ENCODE results near the gene GOLGA6C.
"Not testable (repeated sequence)": the region's sequence is repeated elsewhere in the genome, so short reads cannot be mapped to it uniquely, and the experiment has no call there.

GOLGA6C gene, protein sequence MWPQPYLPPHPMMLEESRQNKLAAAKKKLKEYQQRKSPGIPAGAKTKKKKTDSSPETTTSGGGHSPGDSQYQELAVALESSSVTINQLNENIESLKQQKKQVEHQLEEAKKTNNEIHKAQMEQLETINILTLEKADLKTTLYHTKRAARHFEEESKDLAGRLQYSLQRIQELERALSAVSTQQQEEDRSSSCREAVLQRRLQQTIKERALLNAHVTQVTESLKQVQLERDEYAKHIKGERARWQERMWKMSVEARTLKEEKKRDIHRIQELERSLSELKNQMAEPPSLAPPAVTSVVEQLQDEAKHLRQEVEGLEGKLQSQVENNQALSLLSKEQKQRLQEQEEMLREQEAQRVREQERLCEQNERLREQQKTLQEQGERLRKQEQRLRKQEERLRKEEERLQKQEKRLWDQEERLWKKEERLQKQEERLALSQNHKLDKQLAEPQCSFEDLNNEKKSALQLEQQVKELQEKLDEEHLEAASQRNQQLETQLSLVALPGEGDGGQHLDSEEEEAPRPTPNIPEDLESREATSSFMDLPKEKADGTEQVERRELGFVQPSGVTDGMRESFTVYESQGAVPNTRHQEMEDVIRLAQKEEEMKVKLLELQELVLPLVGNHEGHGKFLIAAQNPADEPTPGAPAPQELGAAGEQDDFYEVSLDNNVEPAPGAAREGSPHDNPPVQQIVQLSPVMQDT

GRCh38 chr15:75258034-75258433 lies at the start of gene GOLGA6C:
Gene GOLGA6C (plus strand): TSS chr15:75258334. CDS start chr15:75258599, 265 bp downstream.
- not testable (repeated sequence) for H3K27me3 ChIP-seq (ENCODE audit: control insufficient read depth, insufficient read depth, low read length); H3K9me3 ChIP-seq (ENCODE audit: control insufficient read depth, low read depth, low read length); H3K4me1 ChIP-seq (ENCODE audit: control insufficient read depth, low read depth, low read length); H3K4me3 ChIP-seq (ENCODE audit: low read length); H3K36me3 ChIP-seq (ENCODE audit: control insufficient read depth, low read depth, low read length); H3K27ac ChIP-seq (ENCODE audit: low read length); H3K9ac ChIP-seq (ENCODE audit: low read length)

DNA sequence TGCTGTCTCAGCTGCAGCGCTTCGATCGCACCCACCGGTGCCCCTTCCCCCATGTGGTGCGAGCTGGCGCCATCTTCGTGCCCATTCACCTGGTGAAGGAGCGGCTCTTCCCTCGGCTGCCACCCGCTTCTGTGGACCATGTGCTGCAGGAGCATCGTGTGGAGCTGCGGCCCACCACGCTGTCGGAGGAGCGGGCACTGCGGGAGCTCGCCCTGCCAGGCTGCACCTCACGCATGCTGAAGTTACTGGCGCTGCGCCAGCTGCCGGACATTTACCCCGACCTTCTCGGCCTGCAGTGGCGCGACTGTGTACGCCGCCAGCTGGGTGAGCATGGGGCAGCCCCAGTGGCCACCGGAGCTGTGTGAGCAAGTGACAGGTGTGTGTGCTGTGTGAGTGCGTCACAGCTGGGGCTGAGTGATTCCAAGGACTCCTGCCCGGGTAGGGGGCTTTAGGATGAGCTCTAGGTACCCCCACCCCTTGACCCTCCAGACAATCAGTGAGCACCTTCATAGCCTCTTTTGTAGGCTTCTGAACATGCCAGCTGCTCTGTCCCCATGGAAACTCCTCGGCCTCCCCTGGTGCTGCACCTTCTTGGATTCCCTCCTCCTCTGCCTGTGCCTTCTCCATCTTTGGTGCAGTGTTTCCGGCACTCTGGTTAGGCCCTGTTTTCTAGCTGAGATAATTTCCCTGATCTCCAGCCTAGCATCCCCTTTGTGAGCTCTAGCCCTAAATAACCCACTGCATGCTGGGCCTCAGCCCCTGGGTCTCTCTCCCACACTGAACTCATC lies 49.4 kb upstream of the GOLGA6C start:
- Histone ChIP-seq H3K27ac (ENCODE audit: low read length) (no peak overlapping the region), H3K36me3 (ENCODE audit: control insufficient read depth, low read depth, low read length) (peaks cover 58% of the 10 kb centered on the region), H3K9ac (ENCODE audit: low read length) (no peak overlapping the region), H3K27me3 (ENCODE audit: control insufficient read depth, insufficient read depth, low read length) (peaks cover 2% of the 10 kb centered on the region), H3K9me3 (ENCODE audit: control insufficient read depth, low read depth, low read length) (no peaks in the 10 kb centered on the region), H3K4me3 (ENCODE audit: low read length) (no peak overlapping the region), H3K4me1 (ENCODE audit: control insufficient read depth, low read depth, low read length) (no peaks in the 10 kb centered on the region)

- Histone ChIP-seq H3K36me3 (ENCODE audit: control insufficient read depth, low read depth, low read length) (peaks cover 58% of the 10 kb centered on the region), H3K9me3 (ENCODE audit: control insufficient read depth, low read depth, low read length) (no peaks in the 10 kb centered on the region), H3K27me3 (ENCODE audit: control insufficient read depth, insufficient read depth, low read length) (no peaks in the 10 kb centered on the region), H3K9ac (ENCODE audit: low read length) (no peak overlapping the region), H3K4me1 (ENCODE audit: control insufficient read depth, low read depth, low read length) (no peaks in the 10 kb centered on the region), H3K4me3 (ENCODE audit: low read length) (no peak overlapping the region), H3K27ac (ENCODE audit: low read length) (no peak overlapping the region)
Measured at GRCh38 chr15:75209289-75209676, 48.9 kb upstream of the GOLGA6C start.

GRCh38 chr15:75210811-75211230 lies 47.3 kb upstream of the GOLGA6C start:
- H3K9ac ChIP-seq (ENCODE audit: low read length), result no peak overlapping the region
- H3K36me3 ChIP-seq (ENCODE audit: control insufficient read depth, low read depth, low read length), result peaks cover 57% of the 10 kb centered on the region
- H3K9me3 ChIP-seq (ENCODE audit: control insufficient read depth, low read depth, low read length), result no peaks in the 10 kb centered on the region

DNA sequence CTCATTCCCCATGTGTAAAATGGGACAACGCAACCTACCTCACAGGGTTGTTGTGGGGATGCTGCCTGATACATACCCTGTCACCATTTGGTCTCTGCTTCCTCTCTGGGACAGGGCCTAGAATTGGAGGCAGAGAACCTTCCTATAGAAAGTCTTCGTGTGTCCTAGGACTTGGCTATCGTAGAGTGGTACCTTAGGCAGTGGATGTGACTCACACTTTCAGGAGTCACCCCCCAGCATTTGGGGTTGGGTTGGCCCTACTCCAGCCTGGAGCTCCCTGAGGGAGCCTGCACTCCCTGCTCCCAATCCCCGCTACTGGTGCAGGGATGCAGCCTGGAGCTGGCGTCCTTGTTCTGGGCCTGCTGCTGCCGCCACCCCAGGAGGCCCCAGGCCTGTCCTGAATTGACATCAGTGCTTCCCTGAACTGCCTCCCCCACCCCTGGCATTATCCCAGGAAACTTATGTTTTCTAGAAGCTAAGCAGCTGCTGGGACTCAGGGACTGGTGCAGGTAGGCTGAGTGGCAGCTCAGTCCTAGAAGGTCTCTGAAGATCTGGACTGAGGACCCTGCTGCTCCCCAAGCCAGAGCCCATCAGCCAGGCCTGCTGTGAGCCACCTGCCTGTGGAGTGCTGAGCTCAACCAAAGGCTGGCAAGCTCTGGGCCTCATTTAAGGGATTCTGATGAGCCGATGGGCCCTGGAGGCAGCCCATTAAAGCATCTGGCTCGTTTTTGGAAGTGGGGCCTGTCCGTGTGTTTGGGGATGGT lies 46.5 kb upstream of the GOLGA6C start:
- Histone ChIP-seq H3K9me3 (ENCODE audit: control insufficient read depth, low read depth, low read length) (no peaks in the 10 kb centered on the region), H3K27me3 (ENCODE audit: control insufficient read depth, insufficient read depth, low read length) (no peaks in the 10 kb centered on the region), H3K4me3 (ENCODE audit: low read length) (no peak overlapping the region), H3K9ac (ENCODE audit: low read length) (no peak overlapping the region), H3K4me1 (ENCODE audit: control insufficient read depth, low read depth, low read length) (no peaks in the 10 kb centered on the region), H3K27ac (ENCODE audit: low read length) (no peak overlapping the region), H3K36me3 (ENCODE audit: control insufficient read depth, low read depth, low read length) (peaks cover 50% of the 10 kb centered on the region)

More at GRCh38 chr15:75210811-75211230, 47.3 kb upstream of the GOLGA6C start:
- H3K4me1 ChIP-seq (ENCODE audit: control insufficient read depth, low read depth, low read length), result no peaks in the 10 kb centered on the region
- no peak overlapping the region for H3K4me3 ChIP-seq (ENCODE audit: low read length)
- H3K27ac ChIP-seq (ENCODE audit: low read length), result no peak overlapping the region
- H3K27me3 ChIP-seq (ENCODE audit: control insufficient read depth, insufficient read depth, low read length), result no peaks in the 10 kb centered on the region

- H3K36me3 ChIP-seq (ENCODE audit: control insufficient read depth, low read depth, low read length), result peaks cover 47% of the 10 kb centered on the region
- H3K9ac ChIP-seq (ENCODE audit: low read length), result no peak overlapping the region
- no peak overlapping the region for H3K4me3 ChIP-seq (ENCODE audit: low read length)
Measured at GRCh38 chr15:75212200-75212858, 45.8 kb upstream of the GOLGA6C start.

GRCh38 chr15:75213212-75213767 lies 44.8 kb upstream of the GOLGA6C start:
- H3K9ac ChIP-seq (ENCODE audit: low read length), result no peak overlapping the region

More at GRCh38 chr15:75212200-75212858, 45.8 kb upstream of the GOLGA6C start:
- H3K27ac ChIP-seq (ENCODE audit: low read length), result no peak overlapping the region
- no peaks in the 10 kb centered on the region for H3K27me3 ChIP-seq (ENCODE audit: control insufficient read depth, insufficient read depth, low read length)
- H3K4me1 ChIP-seq (ENCODE audit: control insufficient read depth, low read depth, low read length), result no peaks in the 10 kb centered on the region
- H3K9me3 ChIP-seq (ENCODE audit: control insufficient read depth, low read depth, low read length), result no peaks in the 10 kb centered on the region

DNA sequence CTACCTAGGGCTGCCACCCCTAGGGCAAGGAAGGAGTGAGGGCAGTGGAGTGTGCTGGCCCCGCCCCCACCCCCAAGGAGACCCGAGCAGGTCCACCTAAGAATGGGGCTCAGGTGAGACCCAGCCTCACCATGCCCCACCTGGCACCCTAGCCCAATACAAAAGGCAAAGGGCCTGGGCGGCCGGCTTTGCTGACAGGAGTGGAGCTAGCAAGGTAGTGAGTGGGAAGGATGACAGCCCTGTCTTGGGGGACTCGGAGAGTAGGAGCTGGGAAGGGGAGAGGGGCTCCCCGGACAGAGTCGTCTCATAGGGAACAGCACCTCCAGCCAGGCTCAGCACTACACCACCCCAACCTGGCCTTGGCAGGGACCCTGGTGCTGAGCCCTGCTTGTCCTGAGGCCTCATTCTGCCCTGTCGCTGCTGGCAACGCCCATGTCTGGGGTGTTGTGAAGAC lies 44.3 kb upstream of the GOLGA6C start:
- Histone ChIP-seq H3K4me1 (ENCODE audit: control insufficient read depth, low read depth, low read length) (no peaks in the 10 kb centered on the region), H3K36me3 (ENCODE audit: control insufficient read depth, low read depth, low read length) (peaks cover 32% of the 10 kb centered on the region), H3K9me3 (ENCODE audit: control insufficient read depth, low read depth, low read length) (no peaks in the 10 kb centered on the region), H3K27ac (ENCODE audit: low read length) (no peak overlapping the region), H3K27me3 (ENCODE audit: control insufficient read depth, insufficient read depth, low read length) (no peaks in the 10 kb centered on the region), H3K4me3 (ENCODE audit: low read length) (no peak overlapping the region), H3K9ac (ENCODE audit: low read length) (no peak overlapping the region)

More at GRCh38 chr15:75213212-75213767, 44.8 kb upstream of the GOLGA6C start:
- no peak overlapping the region for H3K27ac ChIP-seq (ENCODE audit: low read length)
- H3K36me3 ChIP-seq (ENCODE audit: control insufficient read depth, low read depth, low read length), result peaks cover 37% of the 10 kb centered on the region
- H3K27me3 ChIP-seq (ENCODE audit: control insufficient read depth, insufficient read depth, low read length), result no peaks in the 10 kb centered on the region
- no peak overlapping the region for H3K4me3 ChIP-seq (ENCODE audit: low read length)
- H3K9me3 ChIP-seq (ENCODE audit: control insufficient read depth, low read depth, low read length), result no peaks in the 10 kb centered on the region
- no peaks in the 10 kb centered on the region for H3K4me1 ChIP-seq (ENCODE audit: control insufficient read depth, low read depth, low read length)

DNA sequence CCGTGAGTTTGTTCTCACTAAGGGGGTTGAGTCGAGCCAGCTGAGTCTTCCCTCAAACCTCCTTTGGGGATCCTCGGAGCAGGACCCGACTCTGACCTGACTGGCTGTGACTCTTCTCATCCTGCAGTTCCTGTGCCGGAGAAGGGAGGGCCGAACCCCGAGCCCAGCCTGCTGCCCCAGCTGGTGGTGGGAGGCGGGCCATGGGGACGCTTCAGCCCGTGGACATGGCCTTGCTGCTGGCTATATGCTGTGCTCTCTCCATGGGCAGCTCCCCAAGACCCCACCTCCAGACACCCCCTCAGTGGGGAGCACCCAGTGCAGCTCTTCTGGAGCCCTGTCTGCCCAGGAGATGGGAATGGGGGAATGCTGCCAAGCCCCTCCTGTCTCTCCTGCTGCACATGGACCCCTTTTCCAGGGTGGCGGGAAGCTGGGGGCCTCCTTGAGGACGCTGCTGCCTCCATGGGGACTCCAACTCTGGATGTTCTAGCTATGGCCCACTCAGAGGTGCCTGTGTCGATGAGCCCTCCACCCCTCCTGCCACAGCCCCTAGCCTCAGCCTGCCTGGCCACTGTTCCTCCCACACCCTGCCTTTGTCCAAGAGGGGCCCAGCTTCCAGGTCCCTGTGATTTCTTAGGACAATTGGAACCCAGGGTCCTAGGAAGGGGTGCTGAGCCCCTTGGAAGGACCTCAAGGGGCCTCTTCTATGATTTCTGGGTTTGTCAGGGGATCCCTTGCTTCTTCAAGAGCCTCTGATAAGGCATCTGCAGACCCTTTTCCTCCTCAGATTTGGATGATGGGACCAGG lies 43.6 kb upstream of the GOLGA6C start:
- Histone ChIP-seq H3K4me1 (ENCODE audit: control insufficient read depth, low read depth, low read length) (no peaks in the 10 kb centered on the region), H3K27ac (ENCODE audit: low read length) (no peak overlapping the region), H3K4me3 (ENCODE audit: low read length) (no peak overlapping the region), H3K9ac (ENCODE audit: low read length) (no peak overlapping the region), H3K36me3 (ENCODE audit: control insufficient read depth, low read depth, low read length) (peaks cover 25% of the 10 kb centered on the region), H3K27me3 (ENCODE audit: control insufficient read depth, insufficient read depth, low read length) (no peaks in the 10 kb centered on the region), H3K9me3 (ENCODE audit: control insufficient read depth, low read depth, low read length) (no peaks in the 10 kb centered on the region)

All from iPS-18a (cell line).